Neuronal stem cell (in vitro differentiated cells): Measurements from ENCODE around the gene IDS.
"Not testable (repeated sequence)": the region's sequence is repeated elsewhere in the genome, so short reads cannot be mapped to it uniquely, and the experiment has no call there.

ENCODE experiments used
- DNase-seq: peaks from one replicate; pipeline ENCODE4 v3.0.0-alpha.2; 2013; ENCODE audit warnings: low spot score
- H2AFZ ChIP-seq: one replicate; pipeline ENCODE4 v1.6.1; 2013; ENCODE audit warnings: mild to moderate bottlenecking, low read length, inconsistent platforms
- H2AK5ac ChIP-seq: 2 replicates; pipeline ENCODE4 v1.6.1; 2013; ENCODE audit warnings: low read depth, mild to moderate bottlenecking, inconsistent platforms, low read length, moderate library complexity, mixed read lengths
- H2BK120ac ChIP-seq: 2 replicates; pipeline ENCODE4 v1.6.1; 2013; ENCODE audit warnings: low read depth, mild to moderate bottlenecking, inconsistent platforms, low read length, moderate library complexity, mixed read lengths
- H2BK12ac ChIP-seq: one replicate; pipeline ENCODE4 v1.6.1; 2013; ENCODE audit warnings: low read length, inconsistent platforms
- H2BK15ac ChIP-seq: 2 replicates; pipeline ENCODE4 v1.6.1; 2013; ENCODE audit warnings: mild to moderate bottlenecking, low read length, inconsistent platforms, mixed read lengths
- H2BK5ac ChIP-seq: one replicate; pipeline ENCODE4 v1.6.1; 2013; ENCODE audit warnings: inconsistent platforms, mild to moderate bottlenecking, low read length, moderate library complexity
- H3K14ac ChIP-seq: one replicate; pipeline ENCODE4 v1.6.1; 2013; ENCODE audit warnings: low read length, inconsistent platforms
- H3K18ac ChIP-seq: 2 replicates; pipeline ENCODE4 v1.6.1; 2013; ENCODE audit warnings: low read length, inconsistent platforms
- H3K23ac ChIP-seq: 2 replicates; pipeline ENCODE4 v1.6.1; 2013; ENCODE audit warnings: low read depth, mild to moderate bottlenecking, mixed read lengths, low read length, inconsistent platforms; ENCODE audit not compliant: poor library complexity
- H3K27ac ChIP-seq: replicated peaks from 3 replicates; pipeline ENCODE4 v1.5.1; 2013; ENCODE audit warnings: low read length, inconsistent platforms
- H3K27me3 ChIP-seq, 3 experiments: 2 replicates each; pipeline ENCODE4 v1.6.1; 2013; ENCODE audit warnings: low read length in 3 of 3, mild to moderate bottlenecking in 2 of 3, inconsistent platforms in 1 of 3, low read depth in 1 of 3, mixed read lengths in 1 of 3, moderate library complexity in 1 of 3; ENCODE audit not compliant: control insufficient read depth in 3 of 3, insufficient read depth in 3 of 3
- H3K36me3 ChIP-seq, 2 donors: replicated peaks in 1 of 2; 2 replicates each; pipeline ENCODE4 v1.6.1; 2013; ENCODE audit warnings: low read length in 2 of 2; ENCODE audit not compliant: control insufficient read depth in 2 of 2, insufficient read depth in 2 of 2
- H3K4ac ChIP-seq: 2 replicates; pipeline ENCODE4 v1.6.1; 2013; ENCODE audit warnings: inconsistent platforms, mild to moderate bottlenecking, low read length, moderate library complexity
- H3K4me1 ChIP-seq, 2 donors: 1 replicate in 1 of 2; 2 replicates in 1 of 2; pipeline ENCODE4 v1.6.1; 2013; ENCODE audit warnings: low read length in 2 of 2, low read depth in 1 of 2; ENCODE audit not compliant: control insufficient read depth in 2 of 2, insufficient read depth in 1 of 2
- H3K4me2 ChIP-seq: one replicate; pipeline ENCODE4 v1.6.1; 2013; ENCODE audit warnings: mild to moderate bottlenecking, low read length, inconsistent platforms; ENCODE audit not compliant: insufficient read depth, poor library complexity, severe bottlenecking
- H3K4me3 ChIP-seq, 2 donors: 2 replicates each; pipeline ENCODE4 v1.5.1; 2013; ENCODE audit warnings: low read length in 2 of 2, mild to moderate bottlenecking in 2 of 2, inconsistent platforms in 1 of 2, moderate library complexity in 1 of 2
- H3K79me1 ChIP-seq: one replicate; pipeline ENCODE4 v1.6.1; 2013; ENCODE audit warnings: low read depth, mild to moderate bottlenecking, inconsistent platforms, low read length, moderate library complexity
- H3K9ac ChIP-seq: one replicate; pipeline ENCODE4 v1.6.1; 2013; ENCODE audit warnings: mild to moderate bottlenecking, low read depth, low read length, inconsistent platforms; ENCODE audit not compliant: poor library complexity
- H3K9me3 ChIP-seq, 2 donors: replicated peaks in 1 of 2; 2 replicates each; pipeline versions ENCODE3 to v1.6.1; 2013; ENCODE audit warnings: low read length in 2 of 2, mild to moderate bottlenecking in 2 of 2, inconsistent platforms in 1 of 2, low read depth in 1 of 2, mixed read lengths in 1 of 2, moderate library complexity in 1 of 2; ENCODE audit not compliant: control insufficient read depth in 2 of 2, insufficient read depth in 1 of 2
- H4K8ac ChIP-seq: one replicate; pipeline ENCODE4 v1.6.1; 2013; ENCODE audit warnings: low read depth, mild to moderate bottlenecking, inconsistent platforms, low read length, moderate library complexity
- H4K91ac ChIP-seq: one replicate; pipeline ENCODE4 v1.6.1; 2013; ENCODE audit warnings: low read length, low read depth, mild to moderate bottlenecking, inconsistent platforms; ENCODE audit not compliant: poor library complexity
- WGBS, 2 donors: extraction: QIAGEN DNeasy Blood & Tissue Kit; methylation state at CpG; one replicate each; pipeline ENCODE4 v1.1.7; 2013; ENCODE audit warnings: missing lambda C conversion rate in 2 of 2, mixed read lengths in 1 of 2; ENCODE audit not compliant: insufficient read length in 2 of 2, insufficient replicate concordance in 1 of 2; ENCODE audit errors: extremely low coverage in 2 of 2; 5-methylcytosine and 5-hydroxymethylcytosine counted together

The IDS gene

GRCh38 chrX:149490100-149490499 is 15.0 kb downstream of the IDS start:
- Histone ChIP-seq H3K36me3 (peaks cover 35 to 81% of the 10 kb centered on the region in 2 donors), H3K9me3 (peaks cover 0 to 2% of the 10 kb centered on the region in 2 donors), H3K27me3 (no peaks in the 10 kb centered on the region), H3K23ac (no peak overlapping the region), H2BK5ac (no peak overlapping the region), H3K9ac (no peak overlapping the region), H2AFZ (no peak overlapping the region), H4K91ac (no peak overlapping the region), H3K4ac (no peak overlapping the region), H3K14ac (no peak overlapping the region), H3K79me1 (no peaks in the 10 kb centered on the region), H4K8ac (no peak overlapping the region), H2BK120ac (no peak overlapping the region), H2BK12ac (no peak overlapping the region), H2BK15ac (no peak overlapping the region), H3K4me2 (no peak overlapping the region), H2AK5ac (no peak overlapping the region), H3K4me1 (no peaks in the 10 kb centered on the region), H3K18ac (no peak overlapping the region), H3K4me3 (no peak overlapping the region), H3K27ac (no peak overlapping the region)
- WGBS, 2 donors, result no CpG with 5 or more reads among the region's 7 CpGs
- DNase-seq, result no peak

DNA sequence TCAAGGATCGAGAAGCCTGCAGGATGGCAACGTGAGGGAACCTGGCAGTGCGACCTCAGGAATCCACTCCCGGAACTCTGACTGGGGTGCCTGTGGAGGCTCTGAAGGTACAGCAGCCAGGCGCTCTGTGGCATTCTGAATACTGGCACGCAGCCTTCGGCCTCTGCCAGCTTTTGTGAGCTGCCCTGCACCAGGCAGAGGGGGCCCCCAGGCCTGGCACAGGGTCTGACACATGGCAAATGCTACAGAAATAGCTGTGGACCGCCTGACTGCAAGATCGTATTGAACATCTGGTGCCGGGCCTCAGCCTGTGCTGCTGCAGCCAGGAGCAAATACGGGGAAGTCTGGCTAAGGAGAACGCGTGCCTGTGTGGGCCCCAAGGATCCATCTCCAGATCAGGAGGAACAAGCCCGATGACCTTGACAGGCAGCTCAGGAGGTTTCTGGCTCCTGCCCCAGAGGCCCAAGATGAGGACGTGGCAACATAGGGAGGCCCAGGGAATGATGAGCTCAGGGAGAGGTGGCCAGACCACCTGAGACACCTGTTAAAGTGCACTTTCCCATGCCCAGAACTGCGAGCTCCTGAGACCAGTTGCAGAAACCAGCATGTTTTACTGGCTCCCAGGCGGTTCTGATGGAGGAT is 16.6 kb downstream of the IDS start:
- not testable (repeated sequence) for H2BK5ac ChIP-seq, H3K4ac ChIP-seq, H3K27ac ChIP-seq, H2BK120ac ChIP-seq, H3K9me3 ChIP-seq, H2BK12ac ChIP-seq, H2BK15ac ChIP-seq, H3K4me2 ChIP-seq, H3K79me1 ChIP-seq, H3K23ac ChIP-seq, H3K4me1 ChIP-seq, H2AFZ ChIP-seq, H4K8ac ChIP-seq, H2AK5ac ChIP-seq, H3K18ac ChIP-seq, H3K4me3 ChIP-seq, H3K27me3 ChIP-seq, H3K9ac ChIP-seq, H4K91ac ChIP-seq, DNase-seq, H3K14ac ChIP-seq
- WGBS, 2 donors, result no CpG with 5 or more reads among the region's 17 CpGs
- H3K36me3 ChIP-seq, result peaks cover 23 to 79% of the 10 kb centered on the region in 2 donors

- H2BK120ac ChIP-seq, H4K91ac ChIP-seq, H3K9ac ChIP-seq, DNase-seq, H3K27me3 ChIP-seq, H3K27ac ChIP-seq, H3K4me3 ChIP-seq, H3K79me1 ChIP-seq, H3K4ac ChIP-seq, H3K9me3 ChIP-seq, H3K18ac ChIP-seq, H4K8ac ChIP-seq, H2AFZ ChIP-seq, H3K4me1 ChIP-seq, H2BK15ac ChIP-seq, H2BK5ac ChIP-seq, H3K4me2 ChIP-seq, H3K14ac ChIP-seq, H3K23ac ChIP-seq, H2AK5ac ChIP-seq, H2BK12ac ChIP-seq: not testable (repeated sequence)
- WGBS, 2 donors, result no CpG with 5 or more reads among the region's 9 CpGs
- H3K36me3 ChIP-seq, result peaks cover 19 to 79% of the 10 kb centered on the region in 2 donors
Measured at GRCh38 chrX:149488008-149488407, 17.1 kb downstream of the IDS start.

DNA sequence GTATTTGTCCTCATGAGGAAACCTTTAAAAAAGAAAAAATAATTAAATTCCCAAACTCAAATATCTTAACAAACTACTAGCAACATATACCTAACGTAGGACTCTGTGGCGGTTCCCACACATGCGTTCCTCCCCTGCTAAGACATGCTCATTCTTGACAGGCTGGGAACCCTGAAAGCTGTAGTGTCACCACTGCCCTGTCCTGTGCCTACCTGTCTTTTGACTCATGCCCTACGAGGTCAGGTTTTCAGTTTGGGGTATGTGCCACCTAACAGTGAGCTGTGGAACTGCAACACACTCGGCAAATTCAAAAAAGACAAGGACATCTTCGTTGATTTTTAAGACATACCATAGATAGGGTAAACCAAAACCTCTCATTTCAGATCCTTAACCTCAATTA is 17.8 kb downstream of the IDS start:
- no peak overlapping the region for H3K4me2 ChIP-seq
- DNase-seq, result no peak
- H2BK5ac ChIP-seq, result no peak overlapping the region
- H3K4ac ChIP-seq, result no peak overlapping the region
- no peak overlapping the region for H3K14ac ChIP-seq
- H2BK15ac ChIP-seq, result no peak overlapping the region
- H4K91ac ChIP-seq, result no peak overlapping the region
- H3K18ac ChIP-seq, result no peak overlapping the region
- no peak overlapping the region for H3K27ac ChIP-seq
- WGBS, 2 donors, result no CpG with 5 or more reads among the region's 6 CpGs
- no peak overlapping the region for H3K23ac ChIP-seq
- no peak overlapping the region for H3K4me3 ChIP-seq
- no peaks in the 10 kb centered on the region for H3K79me1 ChIP-seq
- peaks cover 14 to 79% of the 10 kb centered on the region in 2 donors for H3K36me3 ChIP-seq
- no peak overlapping the region for H4K8ac ChIP-seq
- no peaks in the 10 kb centered on the region for H3K4me1 ChIP-seq
- H3K9me3 ChIP-seq, result no peaks in the 10 kb centered on the region
- no peak overlapping the region for H3K9ac ChIP-seq
- H2AFZ ChIP-seq, result no peak overlapping the region
- no peak overlapping the region for H2BK12ac ChIP-seq
- H3K27me3 ChIP-seq, result no peaks in the 10 kb centered on the region
- H2BK120ac ChIP-seq, result no peak overlapping the region
- no peak overlapping the region for H2AK5ac ChIP-seq
